Endothelial cell of coronary artery (primary cell): Measurements from ENCODE around the gene C11orf24. TPM values are rescaled to one million over a fixed set of nuclear protein-coding genes. Genes with fewer than 3 reads are reported as not detected.

Experiments
- total RNA-seq: library from RNA; depleted of rRNA; stranded (reverse); fragments of >200 nt; gene quantifications from 2 replicates; pipeline ENCODE4 v1.2.3, GENCODE V29; 2014

The C11orf24 gene
- total RNA-seq: 7.5 and 11.5 TPM in 2 replicates

DNA sequence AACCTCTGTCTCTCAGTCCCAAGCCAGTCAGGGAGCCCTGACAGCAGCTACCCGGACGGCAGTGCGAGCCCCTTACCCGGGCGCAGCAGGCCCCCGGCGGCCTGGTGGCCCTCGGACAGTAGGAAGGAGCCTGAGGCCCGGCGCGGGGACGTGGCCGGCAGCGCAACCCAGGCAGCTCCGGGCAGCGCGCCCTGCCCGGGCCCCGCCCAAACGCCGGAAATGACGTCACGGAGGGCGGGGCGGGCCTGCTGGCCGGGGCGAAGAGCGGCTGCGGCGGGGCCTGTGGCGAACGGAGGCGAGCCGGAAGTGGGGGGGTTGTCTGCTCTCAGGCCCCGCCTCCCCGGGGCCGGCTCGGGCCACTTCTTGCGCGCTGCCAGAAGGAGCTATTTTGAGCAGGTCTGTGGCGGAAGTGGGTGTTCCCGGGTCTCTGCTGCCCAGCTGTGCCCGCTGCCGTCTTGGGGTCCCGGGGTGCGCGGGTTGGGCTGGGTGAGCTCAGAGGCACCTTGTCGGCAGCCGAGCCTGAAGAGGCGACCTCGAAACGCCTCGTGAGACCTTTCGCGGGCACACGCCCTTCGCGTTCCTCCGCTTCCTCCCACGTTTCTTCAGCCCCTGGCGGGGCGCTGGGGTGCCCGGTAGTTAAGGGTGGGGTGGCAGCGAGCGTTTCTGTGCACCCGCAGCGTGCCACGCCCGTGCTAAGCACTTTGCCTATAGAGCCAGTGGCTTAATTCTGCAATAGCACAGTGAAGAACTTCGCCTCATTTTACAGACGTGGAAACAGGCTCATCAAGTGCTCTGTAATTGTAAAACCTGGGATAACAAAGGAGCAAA, at the start of gene C11orf24:
Gene C11orf24, minus strand, starts transcription at position 193 of the 828 bp plus-strand sequence. CDS start 8,206 bp downstream, outside the sequence.

GRCh38 chr11:68312117-68312779, 40.5 kb upstream of the C11orf24 start, which contains the start of gene LRP5:
Gene LRP5, plus strand, starts transcription at chr11:68312591. Its CDS starts 124 bp downstream, at chr11:68312715.

GRCh38 chr11:68213135-68213515, 58.6 kb downstream of the C11orf24 start, which contains the start of gene KMT5B:
Gene KMT5B, minus strand, starts transcription at chr11:68213296. Its CDS starts 23,220 bp downstream, at chr11:68190076.

Other genes starting within 250 kb of the C11orf24 start
- 109 and 113 TPM in 2 replicates for gene NDUFS8, start 241.3 kb downstream of the C11orf24 start, total RNA-seq
- 42.7 and 82.3 TPM in 2 replicates for gene TCIRG1, start 232.9 kb downstream of the C11orf24 start, total RNA-seq
- 13.9 and 14.9 TPM in 2 replicates for gene CHKA, start 150.6 kb downstream of the C11orf24 start, total RNA-seq
- gene KMT5B, start 58.7 kb downstream of the C11orf24 start, total RNA-seq: 21.2 and 25.8 TPM in 2 replicates
- 35.3 and 46.7 TPM in 2 replicates for gene LRP5, start 40.6 kb upstream of the C11orf24 start, total RNA-seq
- gene PPP6R3, start 188.8 kb upstream of the C11orf24 start, total RNA-seq: 125 and 137 TPM in 2 replicates